Activated T-cell treated with anti-CD3 and anti-CD28 coated beads, Interleukin-2, amount 50 U/mL, for 48 hours (primary cell): ENCODE data around the gene PRXL2A.
"Not testable (repeated sequence)": the region's sequence is repeated elsewhere in the genome, so short reads cannot be mapped to it uniquely, and the experiment has no call there.

ENCODE experiments used
- DNase-seq, 2 experiments: peaks; one replicate each; pipeline ENCODE4 v3.0.0-alpha.2; 2020

Gene PRXL2A

GRCh38 chr10:80408242-80409101 is at the start of gene PRXL2A:
PRXL2A (plus strand) TSS chr10:80408551; CDS start chr10:80420468, 11,917 bp downstream.
- peak; percentile 86 to 91 for DNase-seq

- not testable (repeated sequence) for DNase-seq
These were observed 49.4 kb upstream of the PRXL2A start for GRCh38 chr10:80358925-80359324.

GRCh38 chr10:80359644-80360043 is 48.7 kb upstream of the PRXL2A start:
- no peak for DNase-seq

- DNase-seq = no peak
These were observed 42.8 kb upstream of the PRXL2A start for GRCh38 chr10:80365510-80365909.

GRCh38 chr10:80371467-80371866 is 36.9 kb upstream of the PRXL2A start:
- DNase-seq = no peak

GRCh38 chr10:80372675-80373074 is 35.7 kb upstream of the PRXL2A start:
- DNase-seq = no peak

GRCh38 chr10:80373502-80373901 is 34.8 kb upstream of the PRXL2A start:
- DNase-seq = no peak

- DNase-seq = no peak
These were observed 28.6 kb upstream of the PRXL2A start for GRCh38 chr10:80379701-80380100.

- no peak for DNase-seq
These were observed 28.2 kb upstream of the PRXL2A start for GRCh38 chr10:80380185-80380584.

GRCh38 chr10:80382989-80383388 is 25.4 kb upstream of the PRXL2A start:
- DNase-seq = peak; percentile 46 to 51

- DNase-seq = no peak
These were observed 17.6 kb upstream of the PRXL2A start for GRCh38 chr10:80390740-80391139.

GRCh38 chr10:80392250-80392649 is 16.1 kb upstream of the PRXL2A start:
- DNase-seq = no peak

GRCh38 chr10:80394358-80394916 is 13.9 kb upstream of the PRXL2A start:
- DNase-seq = no peak

- no peak for DNase-seq
These were observed 11.3 kb upstream of the PRXL2A start for GRCh38 chr10:80397014-80397413.

GRCh38 chr10:80400136-80400804 is 8.1 kb upstream of the PRXL2A start:
- DNase-seq = no peak

GRCh38 chr10:80405035-80405434 is 3.3 kb upstream of the PRXL2A start:
- no peak for DNase-seq

- DNase-seq = no peak
These were observed 2.7 kb upstream of the PRXL2A start for GRCh38 chr10:80405626-80406025.

- no peak for DNase-seq
These were observed 2.1 kb upstream of the PRXL2A start for GRCh38 chr10:80406204-80406603.

- peak; percentile 74 to 79 for DNase-seq
These were observed 524 bp upstream of the PRXL2A start for GRCh38 chr10:80407812-80408241.

- no peak for DNase-seq
These were observed 770 bp downstream of the PRXL2A start for GRCh38 chr10:80409121-80409520.

GRCh38 chr10:80410122-80410521 is 1.8 kb downstream of the PRXL2A start:
- DNase-seq = no peak

- peak in 1 of 2 experiments; percentile 21 for DNase-seq
These were observed 2.3 kb downstream of the PRXL2A start for GRCh38 chr10:80410578-80411145.

- DNase-seq = no peak
These were observed 2.9 kb downstream of the PRXL2A start for GRCh38 chr10:80411267-80411668.
